HCT116 (cell line): Measurements from ENCODE around the gene STT3B. TPM values are rescaled to one million over a fixed set of nuclear protein-coding genes. Genes with fewer than 3 reads are reported as not detected.

Source experiments
- ATAC-seq: fragments of 200-7000 bp; cut with Tn5 transposase; 2 replicates; pipeline ENCODE4 v1.9.1; 2020; ENCODE audit warnings: mild to moderate bottlenecking, moderate library complexity
- BruUV-seq: library from RNA; stranded (reverse); fragments of 400-500 nt; replicated peaks from 2 replicates; lab custom pipeline; 2021; lab: Mats Ljungman, UMichigan
- CTCF ChIA-PET: fragments of 300-600 bp; sonication (Branson Sonifier 250); formaldehyde crosslinking; loops from one replicate; lab custom pipeline; 2021; ENCODE audit warnings: antibody characterized with exemption; lab: Charles Lee
- POLR2A ChIA-PET: fragments of 300-600, 350-600 bp; sonication (Branson Sonifier 250); formaldehyde crosslinking; loops from one replicate; lab custom pipeline; 2021; ENCODE audit warnings: antibody characterized with exemption; lab: Charles Lee
- RAD21 ChIA-PET, 2 experiments: fragments of 300-600 bp; sonication (Branson Sonifier 250); formaldehyde crosslinking; loops; one replicate each; lab custom pipeline; 2023; ENCODE audit warnings: low total read pairs in 2 of 2; ENCODE audit not compliant: uncharacterized antibody in 2 of 2, unreplicated experiment in 2 of 2, low non-redundant PET in 1 of 2; lab: Charles Lee
- DNase-seq: peaks from one replicate; pipeline ENCODE4 v3.0.0-alpha.2; 2010; ENCODE audit warnings: low read depth, low spot score
- H2AFZ ChIP-seq: fragments of 200-600 bp; shearing (Covaris generic), sonication (generic); 2 replicates; pipeline ENCODE4 v1.6.1; 2017; ENCODE audit warnings: low read depth, mixed run types, mixed read lengths, antibody characterized with exemption, low read length; ENCODE audit not compliant: poor library complexity, severe bottlenecking
- H3K27ac ChIP-seq: 2 replicates; pipeline ENCODE4 v1.5.1; 2012; ENCODE audit warnings: low read depth, low read length
- H3K27me3 ChIP-seq: fragments of 200-600 bp; sonication (generic); 2 replicates; pipeline ENCODE4 v1.6.1; 2016; ENCODE audit warnings: mixed run types, low read length, mixed read lengths; ENCODE audit not compliant: insufficient read depth
- H3K36me3 ChIP-seq, 2 experiments: fragments of 200-500 bp in 1 of 2; fragments of 200-600 bp in 1 of 2; sonication (Bioruptor generic) in 1 of 2; sonication (generic) in 1 of 2; 2 replicates each; pipeline versions ENCODE4 v1.5.1 to v1.6.1; 2014 to 2016; ENCODE audit warnings: low read length in 2 of 2, inconsistent platforms in 1 of 2, mixed read lengths in 1 of 2, mixed run types in 1 of 2; ENCODE audit not compliant: insufficient read depth in 2 of 2, control insufficient read depth in 1 of 2
- H3K4me1 ChIP-seq, 2 experiments: fragments of 200-600 bp in 1 of 2; sonication (generic) in 1 of 2; 2 replicates each; pipeline versions ENCODE4 v1.5.1 to v1.6.1; 2012 to 2017; ENCODE audit warnings: low read length in 2 of 2, inconsistent platforms in 1 of 2, mild to moderate bottlenecking in 1 of 2, mixed read lengths in 1 of 2, mixed run types in 1 of 2, moderate library complexity in 1 of 2; ENCODE audit not compliant: insufficient read depth in 2 of 2, control insufficient read depth in 1 of 2
- H3K4me2 ChIP-seq: fragments of 200-600 bp; sonication (generic); 2 replicates; pipeline ENCODE4 v1.6.1; 2017; ENCODE audit warnings: mixed run types, low read length, mixed read lengths
- H3K4me3 ChIP-seq, 2 experiments: fragments of 200-600 bp in 1 of 2; sonication (generic) in 1 of 2; replicated peaks in 1 of 2; 2 replicates each; pipeline ENCODE4 v1.5.1; 2011 to 2016; ENCODE audit warnings: low read length in 2 of 2, control low read depth in 1 of 2, low read depth in 1 of 2, mild to moderate bottlenecking in 1 of 2, mixed read lengths in 1 of 2, mixed run types in 1 of 2
- H3K79me2 ChIP-seq: fragments of 200-600 bp; sonication (generic); 2 replicates; pipeline ENCODE4 v1.6.1; 2017; ENCODE audit warnings: mild to moderate bottlenecking, mixed run types, low read length, moderate library complexity, mixed read lengths; ENCODE audit not compliant: insufficient read depth
- H3K9ac ChIP-seq: fragments of 200-600 bp; sonication (generic); 2 replicates; pipeline ENCODE4 v1.6.1; 2016; ENCODE audit warnings: low read length, mixed read lengths
- H3K9me2 ChIP-seq: fragments of 200-600 bp; sonication (generic), shearing (Covaris generic); 2 replicates; pipeline ENCODE4 v1.6.1; 2017; ENCODE audit warnings: mixed run types, mild to moderate bottlenecking, moderate library complexity; ENCODE audit not compliant: insufficient read depth
- H3K9me3 ChIP-seq, 2 experiments: fragments of 200-500 bp in 1 of 2; fragments of 200-600 bp in 1 of 2; sonication (Bioruptor generic) in 1 of 2; sonication (generic) in 1 of 2; 2 replicates each; pipeline ENCODE4 v1.6.1; 2014 to 2017; ENCODE audit warnings: low read length in 2 of 2, mixed read lengths in 2 of 2, inconsistent platforms in 1 of 2, low read depth in 1 of 2, mild to moderate bottlenecking in 1 of 2, mixed run types in 1 of 2, moderate library complexity in 1 of 2; ENCODE audit not compliant: control insufficient read depth in 1 of 2, insufficient read depth in 1 of 2
- H4K20me1 ChIP-seq: fragments of 200-600 bp; sonication (generic), shearing (Covaris generic); 2 replicates; pipeline ENCODE4 v1.6.1; 2017; ENCODE audit warnings: mixed run types, mild to moderate bottlenecking, moderate library complexity; ENCODE audit not compliant: insufficient read depth
- CBX3 ChIP-seq: IDR thresholded peaks from 2 replicates; pipeline ENCODE4 v1.6.1; 2012; ENCODE audit warnings: low read depth
- CEBPB ChIP-seq: IDR thresholded peaks from 2 replicates; pipeline ENCODE4 v1.6.1; 2012; ENCODE audit warnings: low read depth
- EZH2phosphoT487 ChIP-seq: fragments of 200-600 bp; IDR thresholded peaks from 2 replicates; pipeline ENCODE4 v1.6.1; 2018; ENCODE audit warnings: antibody characterized with exemption, borderline replicate concordance
- FOSL1 ChIP-seq: IDR thresholded peaks from 2 replicates; pipeline ENCODE4 v1.6.1; 2012; ENCODE audit warnings: low read depth
- POLR2A ChIP-seq: IDR thresholded peaks from 2 replicates; pipeline ENCODE4 v1.7.0; 2011; ENCODE audit warnings: borderline replicate concordance; ENCODE audit not compliant: insufficient read depth, insufficient read length; ENCODE audit errors: extremely low read depth
- POLR2AphosphoS5 ChIP-seq: IDR thresholded peaks from 2 replicates; pipeline ENCODE4 v1.6.1; 2011; ENCODE audit warnings: mild to moderate bottlenecking, low read depth, low read length, moderate library complexity
- RAD21 ChIP-seq: IDR thresholded peaks from 2 replicates; pipeline ENCODE4 v1.6.1; 2012; ENCODE audit warnings: low read depth, mild to moderate bottlenecking
- SP1 ChIP-seq: IDR thresholded peaks from 2 replicates; pipeline ENCODE4 v1.6.1; 2012; ENCODE audit warnings: low read depth
- SRF ChIP-seq: IDR thresholded peaks from 2 replicates; pipeline ENCODE4 v1.6.1; 2012; ENCODE audit warnings: low read depth
- ZFX ChIP-seq: fragments of 450-650 bp; IDR thresholded peaks from 2 replicates; pipeline ENCODE4 v1.6.1; 2017
- intact Hi-C: fragments of 100-400 bp; cut with micrococcal nuclease; formaldehyde crosslinking; loops from 2 replicates; pipeline ENCODE4 v1.10.0; 2022
- total RNA-seq: library from RNA; stranded (reverse); gene quantifications from one replicate; pipeline ENCODE4 v1.2.1, GENCODE V29; 2021; ENCODE audit not compliant: unreplicated experiment
- TF ChIP-seq, protein P1 (sequence below): IDR thresholded peaks from 2 replicates; pipeline ENCODE4 v1.6.1; 2012
- TF ChIP-seq, protein P2 (sequence below): IDR thresholded peaks from 2 replicates; pipeline ENCODE4 v1.6.1; 2012; ENCODE audit warnings: low read depth
- TF ChIP-seq, protein P3 (sequence below): IDR thresholded peaks from 2 replicates; pipeline ENCODE4 v1.6.1; 2011; ENCODE audit warnings: mild to moderate bottlenecking, low read length, moderate library complexity; ENCODE audit not compliant: insufficient replicate concordance; ENCODE audit errors: extremely low read depth
- TF ChIP-seq, protein P4 (sequence below): IDR thresholded peaks from 2 replicates; pipeline ENCODE4 v1.6.1; 2012

STT3B gene
- total RNA-seq, 1 experiment from 2014 or later, result 131 TPM

DNA sequence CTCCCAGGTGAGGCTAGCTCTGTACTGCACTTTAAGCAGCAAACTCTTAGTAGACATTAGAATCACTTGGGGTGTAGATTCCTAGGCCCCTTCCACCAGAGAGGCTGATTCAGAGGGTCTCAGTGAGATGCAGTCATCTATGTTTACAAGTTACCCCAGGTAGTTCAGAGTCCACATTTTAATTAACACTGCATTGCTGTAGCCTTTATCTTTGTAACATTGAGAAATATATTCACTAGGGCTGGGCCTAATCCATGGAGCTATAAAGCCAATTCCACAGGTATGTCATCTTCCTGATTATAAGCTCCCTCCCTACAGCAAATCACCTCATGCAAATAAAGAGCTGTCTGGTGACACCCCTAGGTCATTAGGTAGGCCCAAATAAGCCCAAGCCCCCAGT is 39.6 kb upstream of the STT3B start:
- Histone ChIP-seq H3K79me2 (no peaks in the 10 kb centered on the region), H3K4me3 (no peak overlapping the region), H3K4me2 (no peak overlapping the region), H3K27me3 (no peaks in the 10 kb centered on the region), H3K9me2 (no peaks in the 10 kb centered on the region), H2AFZ (no peak overlapping the region), H3K27ac (no peak overlapping the region), H3K4me1 (no peaks in the 10 kb centered on the region), H3K36me3 (no peaks in the 10 kb centered on the region), H4K20me1 (no peaks in the 10 kb centered on the region), H3K9me3 (no peaks in the 10 kb centered on the region), H3K9ac (no peak overlapping the region)
- ChIA-PET RAD21 (no interaction called here), POLR2A (no interaction called here), CTCF (no interaction called here)
- ATAC-seq (no peak), DNase-seq (no peak)
- intact Hi-C loops, result no loop called here
- no peak for TF ChIP-seq CEBPB
- TF ChIP-seq SRF, result no peak
- no peak for TF ChIP-seq SP1
- no peak for TF ChIP-seq CBX3
- TF ChIP-seq, protein P1, sequence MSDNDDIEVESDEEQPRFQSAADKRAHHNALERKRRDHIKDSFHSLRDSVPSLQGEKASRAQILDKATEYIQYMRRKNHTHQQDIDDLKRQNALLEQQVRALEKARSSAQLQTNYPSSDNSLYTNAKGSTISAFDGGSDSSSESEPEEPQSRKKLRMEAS, result no peak
- BruUV-seq, result no TSS peak

DNA sequence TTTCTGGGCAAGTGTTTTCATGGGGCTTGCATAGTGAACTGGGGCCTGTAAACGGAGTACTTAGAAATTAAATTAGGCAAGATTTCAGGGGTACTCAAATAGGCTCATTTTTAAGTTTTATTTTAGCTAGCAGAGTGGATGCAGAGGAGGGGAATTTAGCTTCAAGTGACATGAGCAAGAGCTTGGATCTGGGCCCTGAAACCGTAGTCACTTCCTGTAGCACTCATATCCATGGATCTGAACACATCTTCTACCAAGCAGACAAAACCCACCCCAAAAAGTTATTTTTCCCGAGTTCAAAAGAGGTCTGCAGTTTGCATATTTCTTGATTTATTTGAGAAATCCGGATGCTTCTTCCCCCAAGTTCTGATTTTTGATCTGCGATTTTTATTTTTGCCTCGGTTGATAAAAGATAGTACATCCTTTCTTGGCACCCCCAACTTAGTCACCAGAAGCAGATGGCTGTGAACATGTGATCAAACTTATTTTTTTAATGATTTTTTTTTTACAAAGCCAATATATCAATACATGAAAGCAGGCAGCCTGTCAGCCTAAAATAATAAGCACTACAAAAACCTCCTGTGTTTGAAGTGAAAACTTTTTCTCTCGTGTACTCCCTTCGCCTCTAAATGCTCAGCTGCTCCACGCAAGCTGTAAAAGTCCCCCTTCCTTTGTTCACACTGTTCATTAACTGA is 36.6 kb upstream of the STT3B start:
- Histone ChIP-seq H4K20me1 (no peaks in the 10 kb centered on the region), H2AFZ (no peak overlapping the region), H3K4me1 (no peaks in the 10 kb centered on the region), H3K9me3 (no peaks in the 10 kb centered on the region), H3K4me3 (no peak overlapping the region), H3K4me2 (no peak overlapping the region), H3K27ac (no peak overlapping the region), H3K27me3 (no peaks in the 10 kb centered on the region), H3K9me2 (no peaks in the 10 kb centered on the region), H3K36me3 (no peaks in the 10 kb centered on the region), H3K9ac (no peak overlapping the region), H3K79me2 (no peaks in the 10 kb centered on the region)
- no TSS peak for BruUV-seq
- ChIA-PET POLR2A (no interaction called here), CTCF (no interaction called here), RAD21 (no interaction called here)
- ATAC-seq, result no peak
- intact Hi-C loops, result no loop called here
- no peak for DNase-seq
- TF ChIP-seq, protein P2, sequence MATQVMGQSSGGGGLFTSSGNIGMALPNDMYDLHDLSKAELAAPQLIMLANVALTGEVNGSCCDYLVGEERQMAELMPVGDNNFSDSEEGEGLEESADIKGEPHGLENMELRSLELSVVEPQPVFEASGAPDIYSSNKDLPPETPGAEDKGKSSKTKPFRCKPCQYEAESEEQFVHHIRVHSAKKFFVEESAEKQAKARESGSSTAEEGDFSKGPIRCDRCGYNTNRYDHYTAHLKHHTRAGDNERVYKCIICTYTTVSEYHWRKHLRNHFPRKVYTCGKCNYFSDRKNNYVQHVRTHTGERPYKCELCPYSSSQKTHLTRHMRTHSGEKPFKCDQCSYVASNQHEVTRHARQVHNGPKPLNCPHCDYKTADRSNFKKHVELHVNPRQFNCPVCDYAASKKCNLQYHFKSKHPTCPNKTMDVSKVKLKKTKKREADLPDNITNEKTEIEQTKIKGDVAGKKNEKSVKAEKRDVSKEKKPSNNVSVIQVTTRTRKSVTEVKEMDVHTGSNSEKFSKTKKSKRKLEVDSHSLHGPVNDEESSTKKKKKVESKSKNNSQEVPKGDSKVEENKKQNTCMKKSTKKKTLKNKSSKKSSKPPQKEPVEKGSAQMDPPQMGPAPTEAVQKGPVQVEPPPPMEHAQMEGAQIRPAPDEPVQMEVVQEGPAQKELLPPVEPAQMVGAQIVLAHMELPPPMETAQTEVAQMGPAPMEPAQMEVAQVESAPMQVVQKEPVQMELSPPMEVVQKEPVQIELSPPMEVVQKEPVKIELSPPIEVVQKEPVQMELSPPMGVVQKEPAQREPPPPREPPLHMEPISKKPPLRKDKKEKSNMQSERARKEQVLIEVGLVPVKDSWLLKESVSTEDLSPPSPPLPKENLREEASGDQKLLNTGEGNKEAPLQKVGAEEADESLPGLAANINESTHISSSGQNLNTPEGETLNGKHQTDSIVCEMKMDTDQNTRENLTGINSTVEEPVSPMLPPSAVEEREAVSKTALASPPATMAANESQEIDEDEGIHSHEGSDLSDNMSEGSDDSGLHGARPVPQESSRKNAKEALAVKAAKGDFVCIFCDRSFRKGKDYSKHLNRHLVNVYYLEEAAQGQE, result no peak
- TF ChIP-seq EZH2phosphoT487, result no peak
- TF ChIP-seq, protein P3, sequence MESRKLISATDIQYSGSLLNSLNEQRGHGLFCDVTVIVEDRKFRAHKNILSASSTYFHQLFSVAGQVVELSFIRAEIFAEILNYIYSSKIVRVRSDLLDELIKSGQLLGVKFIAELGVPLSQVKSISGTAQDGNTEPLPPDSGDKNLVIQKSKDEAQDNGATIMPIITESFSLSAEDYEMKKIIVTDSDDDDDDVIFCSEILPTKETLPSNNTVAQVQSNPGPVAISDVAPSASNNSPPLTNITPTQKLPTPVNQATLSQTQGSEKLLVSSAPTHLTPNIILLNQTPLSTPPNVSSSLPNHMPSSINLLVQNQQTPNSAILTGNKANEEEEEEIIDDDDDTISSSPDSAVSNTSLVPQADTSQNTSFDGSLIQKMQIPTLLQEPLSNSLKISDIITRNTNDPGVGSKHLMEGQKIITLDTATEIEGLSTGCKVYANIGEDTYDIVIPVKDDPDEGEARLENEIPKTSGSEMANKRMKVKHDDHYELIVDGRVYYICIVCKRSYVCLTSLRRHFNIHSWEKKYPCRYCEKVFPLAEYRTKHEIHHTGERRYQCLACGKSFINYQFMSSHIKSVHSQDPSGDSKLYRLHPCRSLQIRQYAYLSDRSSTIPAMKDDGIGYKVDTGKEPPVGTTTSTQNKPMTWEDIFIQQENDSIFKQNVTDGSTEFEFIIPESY, result no peak
- TF ChIP-seq FOSL1, result no peak
- no peak for TF ChIP-seq SP1
- no peak for TF ChIP-seq POLR2A
- TF ChIP-seq, protein P1, result no peak
- no peak for TF ChIP-seq ZFX
- TF ChIP-seq POLR2AphosphoS5, result no peak
- TF ChIP-seq CEBPB, result no peak
- TF ChIP-seq RAD21, result no peak
- TF ChIP-seq, protein P4, sequence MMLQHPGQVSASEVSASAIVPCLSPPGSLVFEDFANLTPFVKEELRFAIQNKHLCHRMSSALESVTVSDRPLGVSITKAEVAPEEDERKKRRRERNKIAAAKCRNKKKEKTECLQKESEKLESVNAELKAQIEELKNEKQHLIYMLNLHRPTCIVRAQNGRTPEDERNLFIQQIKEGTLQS, result no peak
